K562 (cell line): ENCODE measurements around the gene MAGI3. TPM values are rescaled to one million over a fixed set of nuclear protein-coding genes. Genes with fewer than 3 reads are reported as not detected.

Experiments
- ETV6 ChIP-seq, 3 experiments: fragments of 150-350 bp in 1 of 3; sonication (generic) in 1 of 3; formaldehyde crosslinking in 1 of 3; IDR thresholded peaks; 2 replicates each; pipeline versions ENCODE4 v1.6.1 to v1.8.0; 2014 to 2022; ENCODE audit warnings: borderline replicate concordance in 2 of 3, low read depth in 2 of 3, antibody characterized with exemption in 1 of 3, low read length in 1 of 3, mild to moderate bottlenecking in 1 of 3, missing genetic modification reagents in 1 of 3
- SETDB1 ChIP-seq: IDR thresholded peaks from one replicate; pipeline ENCODE4 v1.6.1; 2012; ENCODE audit warnings: low read length, control low read depth, inconsistent platforms
- YBX1 ChIP-seq: fragments of 450-650 bp; IDR thresholded peaks from 2 replicates; pipeline ENCODE4 v1.7.1; 2016; ENCODE audit warnings: mild to moderate bottlenecking
- ZNF347 ChIP-seq: fragments of 450-650 bp; formaldehyde crosslinking; IDR thresholded peaks from 2 replicates; pipeline ENCODE4 v1.4.0; 2020; ENCODE audit warnings: low read depth, mild to moderate bottlenecking, moderate library complexity
- ZNF644 ChIP-seq: fragments of 200-800 bp; sonication (Bioruptor generic); IDR thresholded peaks from 2 replicates; pipeline ENCODE4 v1.6.1; 2016; ENCODE audit warnings: low read depth, missing genetic modification characterization, missing compliant biosample characterization
- polyA plus RNA-seq, 8 experiments: library from polyadenylated mRNA; depleted of rRNA in 4 of 8; stranded (reverse) in 5 of 8; unstranded in 3 of 8; fragments of >200 nt; fragmentation: Nextera tagmentation in 2 of 8; fragmentation: Illumina TruSeq in 1 of 8; extraction: Ambion mirVana in 2 of 8; extraction: Trizol in 1 of 8; gene quantifications; 2 replicates each; pipeline versions ENCODE4 v1.2.1 to v1.2.3, GENCODE V29; 2011 to 2014; ENCODE audit warnings: inconsistent platforms in 1 of 8, missing spikeins in 1 of 8
- total RNA-seq, 7 experiments: library from RNA; depleted of rRNA in 6 of 7; stranded (reverse); fragments of >200 nt in 6 of 7; fragmentation: Illumina TruSeq in 2 of 7; extraction: Trizol in 2 of 7; gene quantifications; 2 replicates each; pipeline versions ENCODE4 v1.2.1 to v1.2.3, GENCODE V29; 2011 to 2021; ENCODE audit warnings: low replicate concordance in 1 of 7
- TF ChIP-seq, protein P1 (sequence below): fragments of 450-650 bp; IDR thresholded peaks from 2 replicates; pipeline ENCODE4 v1.6.1; 2016; ENCODE audit warnings: mild to moderate bottlenecking, moderate library complexity
- TF ChIP-seq, protein P2 (sequence below): fragments of 450-650 bp; formaldehyde crosslinking; conservative IDR thresholded peaks from 2 replicates; pipeline ENCODE4 v1.4.0; 2022; ENCODE audit warnings: mild to moderate bottlenecking, missing genetic modification characterization

Gene MAGI3
- total and polyA plus RNA-seq, 9 of the 15 experiments (the other 6 are each of a cell fraction or from before 2014, with no cell fraction given), result 1.0 to 8.6 (median 5.5) TPM

DNA sequence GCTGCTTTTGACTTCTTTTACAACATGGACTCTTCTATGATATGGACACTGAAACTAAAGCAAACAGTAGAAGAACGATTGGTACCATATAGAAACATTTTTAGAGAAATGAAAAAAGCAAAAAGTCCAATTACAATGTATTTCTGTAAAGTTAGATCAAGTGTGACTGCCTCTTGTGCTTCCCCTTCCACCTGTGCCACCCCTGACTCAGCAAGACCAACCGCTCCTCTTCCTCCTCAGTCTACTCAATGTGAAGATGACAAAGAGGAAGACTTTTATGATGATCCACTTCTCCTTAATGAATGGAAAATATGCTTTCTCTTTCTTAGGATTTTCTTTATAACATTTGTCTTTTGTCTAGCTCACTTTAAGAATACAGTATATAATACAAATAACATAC lies 302.0 kb downstream of the MAGI3 start (continued):
- TF ChIP-seq, protein P1, sequence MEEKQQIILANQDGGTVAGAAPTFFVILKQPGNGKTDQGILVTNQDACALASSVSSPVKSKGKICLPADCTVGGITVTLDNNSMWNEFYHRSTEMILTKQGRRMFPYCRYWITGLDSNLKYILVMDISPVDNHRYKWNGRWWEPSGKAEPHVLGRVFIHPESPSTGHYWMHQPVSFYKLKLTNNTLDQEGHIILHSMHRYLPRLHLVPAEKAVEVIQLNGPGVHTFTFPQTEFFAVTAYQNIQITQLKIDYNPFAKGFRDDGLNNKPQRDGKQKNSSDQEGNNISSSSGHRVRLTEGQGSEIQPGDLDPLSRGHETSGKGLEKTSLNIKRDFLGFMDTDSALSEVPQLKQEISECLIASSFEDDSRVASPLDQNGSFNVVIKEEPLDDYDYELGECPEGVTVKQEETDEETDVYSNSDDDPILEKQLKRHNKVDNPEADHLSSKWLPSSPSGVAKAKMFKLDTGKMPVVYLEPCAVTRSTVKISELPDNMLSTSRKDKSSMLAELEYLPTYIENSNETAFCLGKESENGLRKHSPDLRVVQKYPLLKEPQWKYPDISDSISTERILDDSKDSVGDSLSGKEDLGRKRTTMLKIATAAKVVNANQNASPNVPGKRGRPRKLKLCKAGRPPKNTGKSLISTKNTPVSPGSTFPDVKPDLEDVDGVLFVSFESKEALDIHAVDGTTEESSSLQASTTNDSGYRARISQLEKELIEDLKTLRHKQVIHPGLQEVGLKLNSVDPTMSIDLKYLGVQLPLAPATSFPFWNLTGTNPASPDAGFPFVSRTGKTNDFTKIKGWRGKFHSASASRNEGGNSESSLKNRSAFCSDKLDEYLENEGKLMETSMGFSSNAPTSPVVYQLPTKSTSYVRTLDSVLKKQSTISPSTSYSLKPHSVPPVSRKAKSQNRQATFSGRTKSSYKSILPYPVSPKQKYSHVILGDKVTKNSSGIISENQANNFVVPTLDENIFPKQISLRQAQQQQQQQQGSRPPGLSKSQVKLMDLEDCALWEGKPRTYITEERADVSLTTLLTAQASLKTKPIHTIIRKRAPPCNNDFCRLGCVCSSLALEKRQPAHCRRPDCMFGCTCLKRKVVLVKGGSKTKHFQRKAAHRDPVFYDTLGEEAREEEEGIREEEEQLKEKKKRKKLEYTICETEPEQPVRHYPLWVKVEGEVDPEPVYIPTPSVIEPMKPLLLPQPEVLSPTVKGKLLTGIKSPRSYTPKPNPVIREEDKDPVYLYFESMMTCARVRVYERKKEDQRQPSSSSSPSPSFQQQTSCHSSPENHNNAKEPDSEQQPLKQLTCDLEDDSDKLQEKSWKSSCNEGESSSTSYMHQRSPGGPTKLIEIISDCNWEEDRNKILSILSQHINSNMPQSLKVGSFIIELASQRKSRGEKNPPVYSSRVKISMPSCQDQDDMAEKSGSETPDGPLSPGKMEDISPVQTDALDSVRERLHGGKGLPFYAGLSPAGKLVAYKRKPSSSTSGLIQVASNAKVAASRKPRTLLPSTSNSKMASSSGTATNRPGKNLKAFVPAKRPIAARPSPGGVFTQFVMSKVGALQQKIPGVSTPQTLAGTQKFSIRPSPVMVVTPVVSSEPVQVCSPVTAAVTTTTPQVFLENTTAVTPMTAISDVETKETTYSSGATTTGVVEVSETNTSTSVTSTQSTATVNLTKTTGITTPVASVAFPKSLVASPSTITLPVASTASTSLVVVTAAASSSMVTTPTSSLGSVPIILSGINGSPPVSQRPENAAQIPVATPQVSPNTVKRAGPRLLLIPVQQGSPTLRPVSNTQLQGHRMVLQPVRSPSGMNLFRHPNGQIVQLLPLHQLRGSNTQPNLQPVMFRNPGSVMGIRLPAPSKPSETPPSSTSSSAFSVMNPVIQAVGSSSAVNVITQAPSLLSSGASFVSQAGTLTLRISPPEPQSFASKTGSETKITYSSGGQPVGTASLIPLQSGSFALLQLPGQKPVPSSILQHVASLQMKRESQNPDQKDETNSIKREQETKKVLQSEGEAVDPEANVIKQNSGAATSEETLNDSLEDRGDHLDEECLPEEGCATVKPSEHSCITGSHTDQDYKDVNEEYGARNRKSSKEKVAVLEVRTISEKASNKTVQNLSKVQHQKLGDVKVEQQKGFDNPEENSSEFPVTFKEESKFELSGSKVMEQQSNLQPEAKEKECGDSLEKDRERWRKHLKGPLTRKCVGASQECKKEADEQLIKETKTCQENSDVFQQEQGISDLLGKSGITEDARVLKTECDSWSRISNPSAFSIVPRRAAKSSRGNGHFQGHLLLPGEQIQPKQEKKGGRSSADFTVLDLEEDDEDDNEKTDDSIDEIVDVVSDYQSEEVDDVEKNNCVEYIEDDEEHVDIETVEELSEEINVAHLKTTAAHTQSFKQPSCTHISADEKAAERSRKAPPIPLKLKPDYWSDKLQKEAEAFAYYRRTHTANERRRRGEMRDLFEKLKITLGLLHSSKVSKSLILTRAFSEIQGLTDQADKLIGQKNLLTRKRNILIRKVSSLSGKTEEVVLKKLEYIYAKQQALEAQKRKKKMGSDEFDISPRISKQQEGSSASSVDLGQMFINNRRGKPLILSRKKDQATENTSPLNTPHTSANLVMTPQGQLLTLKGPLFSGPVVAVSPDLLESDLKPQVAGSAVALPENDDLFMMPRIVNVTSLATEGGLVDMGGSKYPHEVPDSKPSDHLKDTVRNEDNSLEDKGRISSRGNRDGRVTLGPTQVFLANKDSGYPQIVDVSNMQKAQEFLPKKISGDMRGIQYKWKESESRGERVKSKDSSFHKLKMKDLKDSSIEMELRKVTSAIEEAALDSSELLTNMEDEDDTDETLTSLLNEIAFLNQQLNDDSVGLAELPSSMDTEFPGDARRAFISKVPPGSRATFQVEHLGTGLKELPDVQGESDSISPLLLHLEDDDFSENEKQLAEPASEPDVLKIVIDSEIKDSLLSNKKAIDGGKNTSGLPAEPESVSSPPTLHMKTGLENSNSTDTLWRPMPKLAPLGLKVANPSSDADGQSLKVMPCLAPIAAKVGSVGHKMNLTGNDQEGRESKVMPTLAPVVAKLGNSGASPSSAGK, result no peak
- TF ChIP-seq ZNF347 (CRISPR knock-in tag) (no peak), ZNF644 (tag) (no peak), ETV6 (IDR thresholded peaks at IDR 0.05; ENCODE audit: borderline replicate concordance in 1 of 2, low read depth in 2 of 2, low read length in 1 of 2) (no peak), ETV6 (CRISPR knock-in tag; IDR thresholded peaks at IDR 0.05; ENCODE audit: borderline replicate concordance) (no peak), YBX1 (no peak), SETDB1 (no peak)
- TF ChIP-seq, protein P2, sequence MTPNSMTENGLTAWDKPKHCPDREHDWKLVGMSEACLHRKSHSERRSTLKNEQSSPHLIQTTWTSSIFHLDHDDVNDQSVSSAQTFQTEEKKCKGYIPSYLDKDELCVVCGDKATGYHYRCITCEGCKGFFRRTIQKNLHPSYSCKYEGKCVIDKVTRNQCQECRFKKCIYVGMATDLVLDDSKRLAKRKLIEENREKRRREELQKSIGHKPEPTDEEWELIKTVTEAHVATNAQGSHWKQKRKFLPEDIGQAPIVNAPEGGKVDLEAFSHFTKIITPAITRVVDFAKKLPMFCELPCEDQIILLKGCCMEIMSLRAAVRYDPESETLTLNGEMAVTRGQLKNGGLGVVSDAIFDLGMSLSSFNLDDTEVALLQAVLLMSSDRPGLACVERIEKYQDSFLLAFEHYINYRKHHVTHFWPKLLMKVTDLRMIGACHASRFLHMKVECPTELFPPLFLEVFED (CRISPR knock-in tag), result no peak
- TF ChIP-seq, all 486 proteins: peak for 0
